Keratinocyte (primary cell): ENCODE measurements around the gene BCAS1.

Experiments
- EZH2 ChIP-seq: IDR thresholded peaks from one replicate; pipeline ENCODE4 v1.6.1; 2012; ENCODE audit warnings: inconsistent platforms, mild to moderate bottlenecking, low read length, moderate library complexity
- TF ChIP-seq, protein P1 (sequence below), 3 experiments: IDR thresholded peaks in 1 of 3; conservative IDR thresholded peaks in 1 of 3; optimal IDR thresholded peaks in 1 of 3; 2 replicates in 2 of 3; 3 replicates in 1 of 3; pipeline versions ENCODE3 to v1.5.1; 2011; ENCODE audit warnings: low read length in 3 of 3, mild to moderate bottlenecking in 3 of 3, moderate library complexity in 2 of 3, control low read depth in 1 of 3, inconsistent platforms in 1 of 3; ENCODE audit not compliant: insufficient read depth in 2 of 3; ENCODE audit errors: extremely low read depth in 1 of 3

DNA sequence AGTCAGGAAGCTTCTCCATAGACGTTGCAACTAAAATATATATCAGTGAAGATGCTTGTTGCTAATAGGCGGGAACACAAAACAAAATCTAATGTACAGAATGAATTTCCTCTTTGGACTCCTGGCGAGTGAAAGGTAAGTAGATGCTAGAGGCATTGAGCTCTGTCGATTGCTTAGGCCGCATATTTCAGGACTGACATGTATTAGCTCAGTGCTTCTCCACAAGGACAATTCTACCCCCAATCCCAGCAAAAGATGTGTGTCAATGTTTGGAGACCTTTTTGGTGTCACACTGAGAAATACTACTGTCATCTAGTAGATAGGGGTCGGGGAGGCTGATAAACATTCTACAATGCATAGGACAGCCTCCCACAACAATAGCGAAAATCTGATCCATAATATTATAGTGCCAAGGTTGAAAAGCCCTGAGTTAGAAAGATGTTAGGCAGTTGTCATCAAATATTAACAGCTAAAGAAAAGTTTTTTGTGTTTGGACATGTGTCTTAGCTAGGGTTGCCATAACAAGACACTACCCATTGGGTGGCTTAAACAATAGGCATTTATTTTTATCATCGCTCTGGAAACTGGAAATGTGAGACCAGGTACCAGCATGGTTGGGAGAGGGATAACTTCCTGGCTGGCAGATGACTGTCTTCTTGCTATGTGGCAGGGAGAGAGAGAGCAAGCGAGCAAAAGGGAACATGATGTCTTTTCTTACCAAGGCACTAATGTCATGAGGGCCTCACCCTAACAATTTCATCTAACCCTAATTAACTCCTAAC, 48.0 kb upstream of the BCAS1 start:
- TF ChIP-seq, protein P1, sequence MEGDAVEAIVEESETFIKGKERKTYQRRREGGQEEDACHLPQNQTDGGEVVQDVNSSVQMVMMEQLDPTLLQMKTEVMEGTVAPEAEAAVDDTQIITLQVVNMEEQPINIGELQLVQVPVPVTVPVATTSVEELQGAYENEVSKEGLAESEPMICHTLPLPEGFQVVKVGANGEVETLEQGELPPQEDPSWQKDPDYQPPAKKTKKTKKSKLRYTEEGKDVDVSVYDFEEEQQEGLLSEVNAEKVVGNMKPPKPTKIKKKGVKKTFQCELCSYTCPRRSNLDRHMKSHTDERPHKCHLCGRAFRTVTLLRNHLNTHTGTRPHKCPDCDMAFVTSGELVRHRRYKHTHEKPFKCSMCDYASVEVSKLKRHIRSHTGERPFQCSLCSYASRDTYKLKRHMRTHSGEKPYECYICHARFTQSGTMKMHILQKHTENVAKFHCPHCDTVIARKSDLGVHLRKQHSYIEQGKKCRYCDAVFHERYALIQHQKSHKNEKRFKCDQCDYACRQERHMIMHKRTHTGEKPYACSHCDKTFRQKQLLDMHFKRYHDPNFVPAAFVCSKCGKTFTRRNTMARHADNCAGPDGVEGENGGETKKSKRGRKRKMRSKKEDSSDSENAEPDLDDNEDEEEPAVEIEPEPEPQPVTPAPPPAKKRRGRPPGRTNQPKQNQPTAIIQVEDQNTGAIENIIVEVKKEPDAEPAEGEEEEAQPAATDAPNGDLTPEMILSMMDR (optimal IDR thresholded peaks at IDR 0.05 in 1 of 3, IDR thresholded peaks at IDR 0.05 in 1 of 3, conservative IDR thresholded peaks at IDR 0.05 in 1 of 3; ENCODE audit: extremely low read depth in 1 of 3, insufficient read depth in 2 of 3, low read length in 3 of 3), result no peak
- no peak for TF ChIP-seq EZH2
